ENCODE data around the gene DUSP10.

- TF ChIP-seq EZH2phosphoT487 (IDR thresholded peaks at IDR 0.05; ENCODE audit: borderline replicate concordance) (no peak), CTCF (conservative IDR thresholded peaks at IDR 0.05; ENCODE audit: low read length) (no peak)
Observed at GRCh38 chr1:221719278-221719597, 22.7 kb downstream of the DUSP10 start.
